ENCODE results near the gene PARN.
"Not testable (repeated sequence)": the region's sequence is repeated elsewhere in the genome, so short reads cannot be mapped to it uniquely, and the experiment has no call there.

The PARN gene

DNA sequence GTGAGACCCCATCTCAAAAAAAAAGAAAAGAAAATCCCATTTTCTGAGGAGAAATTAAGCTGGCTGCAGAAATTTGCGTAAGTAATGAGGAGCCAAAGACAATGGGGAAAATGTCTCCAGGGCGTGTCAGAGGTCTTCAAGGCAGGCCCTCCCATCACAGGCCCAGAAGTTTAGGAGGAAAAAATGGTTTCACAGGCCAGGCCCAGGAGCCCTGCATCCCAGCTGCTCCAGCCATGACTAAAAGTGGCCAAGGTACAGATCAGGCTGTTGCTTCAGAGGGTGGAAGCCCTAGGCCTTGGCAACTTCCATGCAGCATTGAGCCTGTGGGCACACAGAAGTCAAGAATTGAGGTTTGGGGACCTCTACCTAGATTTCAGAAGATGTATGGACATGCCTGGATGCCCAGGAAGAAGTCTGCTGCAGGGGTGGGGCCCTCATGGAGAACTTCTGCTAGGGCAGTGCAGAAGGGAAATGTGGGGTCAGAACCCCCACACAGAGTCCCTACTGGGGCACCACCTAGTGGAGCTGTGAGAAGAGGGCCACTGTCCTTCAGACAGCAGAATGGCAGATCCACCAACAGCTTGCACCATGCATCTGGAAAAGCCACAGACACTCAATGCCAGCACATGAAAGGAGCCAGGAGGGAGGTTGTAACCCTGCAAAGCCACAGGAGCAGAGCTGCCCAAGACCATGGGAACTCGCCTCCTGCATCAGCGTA, 55.2 kb downstream of the PARN start:
- DNase-seq = not testable (repeated sequence)

DNA sequence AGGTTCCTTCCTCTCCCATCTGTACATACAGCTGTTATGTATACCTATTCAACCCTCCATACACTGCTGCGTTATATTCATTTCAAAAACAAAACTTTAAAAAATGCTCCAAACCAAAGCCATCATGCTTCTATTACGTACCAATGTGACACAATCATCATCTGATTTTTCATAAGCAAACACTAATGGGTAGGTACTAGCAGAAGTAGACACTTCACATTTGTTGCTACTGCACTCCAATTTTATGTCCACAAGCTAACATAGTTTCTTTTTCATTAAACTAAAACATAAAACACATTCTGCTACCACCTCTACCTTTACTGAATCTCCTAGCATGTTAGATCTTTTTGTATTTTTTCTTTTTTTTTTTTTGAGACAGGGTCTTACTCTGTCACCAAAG, 57.5 kb downstream of the PARN start:
- no peak for DNase-seq

DNA sequence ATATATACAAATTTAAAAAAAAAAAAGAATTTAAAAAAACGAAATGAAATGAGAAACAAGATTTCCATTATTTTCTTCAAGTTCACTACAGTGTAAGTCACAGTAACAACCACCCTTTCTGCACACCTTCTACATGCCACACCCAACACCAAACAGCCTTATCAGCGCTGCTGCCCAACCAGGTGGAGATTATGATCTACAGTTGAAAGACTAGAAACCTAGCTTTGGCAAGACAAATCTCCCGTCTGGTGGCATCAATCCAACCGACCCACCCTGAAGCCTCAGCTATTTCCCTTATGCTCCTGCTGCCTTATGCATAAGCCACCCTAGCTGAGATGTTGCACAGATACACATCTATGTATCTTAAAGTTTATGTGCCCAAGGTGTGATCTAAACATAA, 60.8 kb downstream of the PARN start:
- no peak for DNase-seq

DNA sequence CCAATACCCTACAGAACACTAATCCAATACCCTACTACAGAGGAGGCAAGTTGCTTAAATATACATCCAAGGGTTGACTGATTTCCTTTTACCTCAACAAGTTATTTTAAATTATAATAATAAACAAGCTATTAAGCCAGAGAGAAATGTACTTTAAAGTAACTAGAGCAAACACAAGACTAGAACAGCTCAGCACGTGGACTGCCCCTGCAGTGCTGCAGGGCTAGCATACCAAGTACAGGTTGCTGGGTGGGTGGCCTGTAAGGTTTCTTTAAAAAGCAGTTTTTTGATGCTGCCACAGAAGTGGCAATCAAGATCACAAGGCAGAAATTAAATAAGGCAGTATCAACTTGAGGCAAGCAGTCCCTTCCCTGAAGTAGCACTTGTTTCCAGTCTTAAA, 63.5 kb downstream of the PARN start:
- DNase-seq = peak in 3 of 56 donors; percentile 1 to 13 (median 8)

DNA sequence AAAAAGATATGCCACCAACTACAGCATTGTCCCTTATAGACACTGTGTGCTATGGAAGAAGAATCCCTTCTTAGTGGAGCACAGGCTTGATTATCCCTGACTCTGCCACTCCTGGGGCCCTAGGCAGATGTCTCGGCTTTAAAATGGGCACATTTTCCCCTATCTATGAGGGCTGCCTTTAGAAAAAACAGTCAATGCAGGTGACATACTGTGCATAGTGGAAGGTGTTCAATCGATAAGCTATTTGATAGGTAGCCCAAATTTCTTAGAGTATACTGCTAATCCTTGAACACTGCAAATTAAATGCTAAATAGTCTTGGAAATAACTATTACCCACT, 64.4 kb downstream of the PARN start:
- DNase-seq = no peak

DNA sequence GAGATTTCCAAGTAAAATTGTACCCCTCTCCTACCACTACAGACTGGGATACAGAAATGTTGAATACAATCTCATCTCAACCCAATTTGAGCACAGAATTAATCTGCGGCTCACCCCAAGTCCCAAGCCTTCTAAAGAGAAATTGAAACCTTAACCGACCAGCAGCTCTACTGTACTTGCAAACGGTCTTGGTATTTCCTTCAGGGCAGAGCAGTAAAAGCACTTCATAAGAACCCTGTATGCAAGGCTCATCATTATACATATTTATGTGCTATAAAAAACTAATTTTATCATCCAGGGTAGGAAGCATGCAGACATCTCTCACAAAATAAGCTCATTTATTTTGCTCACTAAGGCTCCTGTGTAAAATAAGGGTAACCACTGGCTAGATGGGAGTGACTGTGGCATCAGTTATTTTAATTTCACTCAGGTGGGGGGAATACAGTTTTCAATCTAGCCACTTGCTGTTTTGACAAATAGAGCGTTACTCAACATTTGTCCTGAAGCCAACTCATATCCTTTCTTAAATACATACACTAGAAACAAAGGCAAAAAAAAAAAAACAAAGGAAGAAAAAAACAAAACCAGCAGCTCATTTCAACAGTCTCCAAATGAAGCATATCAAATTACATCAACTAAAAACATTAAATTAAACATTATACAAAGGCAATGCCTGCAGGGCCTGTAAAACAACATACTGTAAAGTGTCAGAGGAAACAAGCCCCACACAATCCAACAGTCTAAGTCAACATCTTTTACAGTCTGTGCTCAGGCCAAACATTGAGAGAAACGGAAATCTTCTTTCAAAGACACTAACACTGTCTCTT, 65.0 kb downstream of the PARN start:
- DNase-seq = no peak

DNA sequence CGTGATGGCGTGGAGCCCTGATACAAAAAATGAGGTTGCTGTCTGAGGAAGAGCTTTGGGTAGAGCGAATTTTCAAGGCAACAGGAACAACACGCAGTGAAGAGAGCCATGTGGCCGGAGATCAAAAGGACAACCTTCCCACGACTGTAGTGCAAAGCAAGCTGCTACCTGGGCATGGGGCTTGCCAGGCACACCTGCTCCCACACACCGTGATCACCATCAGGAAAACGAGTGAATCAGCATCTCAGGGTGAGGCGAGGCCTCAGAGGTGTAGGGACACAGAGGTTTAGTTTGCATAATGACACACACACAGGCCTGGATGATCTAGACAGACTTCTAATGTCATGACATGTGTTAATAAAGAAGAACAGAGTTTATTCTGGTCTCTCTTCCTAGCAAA, 65.7 kb downstream of the PARN start:
- no peak for DNase-seq

DNA sequence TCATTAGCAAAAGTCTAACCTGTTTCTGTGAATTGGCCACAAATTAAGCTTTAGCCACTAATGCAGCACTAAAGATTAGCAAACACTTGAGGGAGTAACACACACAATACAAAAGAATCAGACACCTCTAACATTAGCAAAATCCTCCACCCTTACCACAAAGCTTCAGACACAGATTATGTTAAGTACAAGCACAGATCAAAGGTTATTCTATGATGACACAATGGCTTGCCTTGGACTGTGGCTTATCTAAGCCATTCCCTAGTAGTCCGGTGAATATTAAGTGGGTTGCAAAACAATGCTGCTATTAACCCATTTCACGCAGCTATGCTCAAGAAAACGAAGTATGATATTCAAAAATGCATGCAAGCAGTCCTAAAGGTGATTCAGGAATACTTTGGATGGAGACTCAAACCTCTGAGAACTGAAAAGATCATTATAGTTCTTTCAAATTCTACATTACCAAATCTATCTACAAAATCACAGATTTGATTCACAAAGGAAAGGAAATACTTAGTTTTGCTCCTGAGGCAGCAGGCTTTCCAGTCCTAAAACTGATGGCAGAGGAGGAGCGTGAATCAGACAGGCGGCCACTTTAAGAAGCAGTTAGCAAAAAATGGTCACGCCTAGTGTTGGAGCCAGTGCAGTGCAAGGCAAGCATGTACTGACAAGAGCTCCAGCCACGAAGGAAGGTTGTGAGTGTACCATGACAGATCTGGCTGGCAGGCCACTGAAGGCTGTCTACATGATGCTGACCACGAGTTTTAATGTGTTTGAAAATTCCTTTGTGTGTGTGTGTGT, 67.2 kb downstream of the PARN start:
- DNase-seq = peak in 2 of 56 donors; percentile 3 to 14

DNA sequence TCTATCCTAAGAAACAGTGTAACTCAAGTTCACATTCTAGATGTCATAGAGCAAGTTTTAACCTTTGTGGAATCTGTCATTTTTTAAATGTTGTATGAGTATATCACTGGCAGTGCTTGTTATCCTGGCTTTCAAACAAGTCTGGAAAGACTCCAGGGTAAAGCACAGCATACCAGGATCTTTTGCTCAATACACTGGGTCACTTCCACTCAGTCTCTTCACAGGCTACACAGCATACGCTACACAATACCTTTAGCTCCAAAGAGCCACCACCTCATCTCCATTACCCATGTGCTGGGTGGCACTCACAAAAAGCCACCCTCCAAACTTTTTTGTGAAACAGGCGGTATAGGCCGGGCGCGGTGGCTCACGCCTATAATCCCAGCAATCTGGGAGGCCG, 69.5 kb downstream of the PARN start:
- DNase-seq = no peak

DNA sequence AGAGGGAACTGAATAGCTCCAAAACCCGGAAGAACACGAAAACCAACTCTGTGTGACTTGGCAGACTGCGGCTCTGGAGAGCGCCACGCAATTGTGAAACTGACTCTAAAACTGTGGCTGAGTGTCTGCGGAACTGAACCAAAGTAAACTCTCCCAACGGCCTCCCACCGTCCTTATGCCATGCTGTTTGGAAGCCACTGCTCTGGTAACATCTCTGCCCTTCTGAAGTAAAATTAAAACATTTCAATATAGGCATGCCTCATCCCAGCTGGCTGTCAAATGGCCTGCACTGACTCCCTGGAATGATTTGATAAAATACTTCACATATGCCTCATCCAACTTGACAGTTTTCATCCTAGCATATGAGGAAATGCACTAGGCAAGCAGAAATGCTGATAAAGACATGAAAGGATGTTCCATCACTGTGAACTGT, 70.2 kb downstream of the PARN start:
- DNase-seq = peak in 16 of 56 donors; percentile 3 to 35 (median 14)

DNA sequence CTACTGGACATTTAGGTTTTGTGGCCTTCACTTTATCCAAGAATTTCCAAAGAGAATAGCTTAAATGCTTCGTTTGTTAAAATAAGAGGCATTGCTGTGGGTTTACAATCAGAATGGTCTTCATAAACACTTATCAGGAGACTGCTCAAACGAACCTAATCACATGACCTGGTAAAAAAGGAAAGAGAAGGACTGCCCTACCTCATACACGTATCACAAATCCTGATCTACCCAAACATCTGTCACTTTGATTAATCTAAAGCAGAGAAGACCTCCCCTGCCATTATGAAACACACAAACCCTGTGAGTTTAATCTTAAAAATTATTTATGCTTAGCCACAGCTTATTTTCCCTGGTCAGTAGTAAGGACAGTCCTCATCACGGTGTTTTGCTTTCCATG, 76.6 kb downstream of the PARN start:
- DNase-seq = no peak

DNA sequence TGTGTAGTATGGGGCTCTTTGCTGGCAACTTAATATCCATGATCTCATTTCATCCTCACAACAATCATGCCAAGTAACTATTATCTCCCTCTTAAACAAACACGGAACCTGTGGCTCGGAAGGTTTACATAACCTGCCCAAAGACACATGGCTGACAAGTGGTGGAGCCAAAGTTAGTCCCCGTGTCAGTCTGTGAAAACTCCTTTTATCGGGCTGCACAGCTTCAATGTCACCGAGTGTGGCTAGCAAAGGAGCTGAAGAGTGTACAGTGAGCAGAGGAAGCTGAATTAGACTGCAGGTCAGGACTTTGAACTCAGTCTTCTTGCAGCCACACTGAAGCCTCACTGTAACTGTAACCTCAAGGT, 80.3 kb downstream of the PARN start:
- DNase-seq = no peak

DNA sequence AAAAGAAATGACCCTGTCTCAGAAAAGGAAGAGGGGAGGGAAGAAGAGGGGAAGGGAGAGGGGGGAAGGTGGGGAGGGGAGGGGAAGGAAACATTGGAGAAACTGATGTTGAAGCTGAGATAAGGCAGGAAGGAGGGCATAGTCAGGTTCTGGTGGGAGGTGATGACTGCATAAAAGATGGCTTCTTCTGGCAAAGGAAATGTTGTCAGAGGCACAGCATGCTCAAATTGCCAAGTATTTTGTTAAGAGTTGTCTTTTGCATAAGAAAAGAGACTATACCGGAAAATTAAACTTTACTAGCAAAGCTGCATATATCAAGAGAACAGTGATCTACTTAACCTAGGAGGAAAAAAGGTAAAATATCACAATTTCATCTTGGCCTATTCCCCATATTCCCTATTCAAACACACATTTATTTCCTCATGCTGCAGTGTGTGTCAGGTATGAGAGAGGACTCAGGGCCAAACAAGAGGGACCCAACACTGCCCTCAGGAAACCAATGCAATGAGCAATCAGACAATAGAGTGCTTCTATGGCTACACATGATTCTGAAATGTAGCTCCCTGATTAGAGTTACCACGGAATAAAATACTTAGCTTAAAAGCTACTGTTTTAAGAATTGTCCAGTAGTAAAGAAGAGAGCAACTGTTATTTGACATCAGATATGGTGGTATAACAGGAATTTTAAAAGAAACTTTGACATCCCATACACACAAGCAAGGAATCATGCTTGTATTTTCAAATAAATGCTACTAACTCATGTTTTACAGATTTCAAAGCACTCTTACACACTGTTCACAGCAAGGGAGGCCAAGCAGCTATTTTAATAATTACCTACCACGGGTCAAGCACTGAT, 80.9 kb downstream of the PARN start:
- no peak for DNase-seq

DNA sequence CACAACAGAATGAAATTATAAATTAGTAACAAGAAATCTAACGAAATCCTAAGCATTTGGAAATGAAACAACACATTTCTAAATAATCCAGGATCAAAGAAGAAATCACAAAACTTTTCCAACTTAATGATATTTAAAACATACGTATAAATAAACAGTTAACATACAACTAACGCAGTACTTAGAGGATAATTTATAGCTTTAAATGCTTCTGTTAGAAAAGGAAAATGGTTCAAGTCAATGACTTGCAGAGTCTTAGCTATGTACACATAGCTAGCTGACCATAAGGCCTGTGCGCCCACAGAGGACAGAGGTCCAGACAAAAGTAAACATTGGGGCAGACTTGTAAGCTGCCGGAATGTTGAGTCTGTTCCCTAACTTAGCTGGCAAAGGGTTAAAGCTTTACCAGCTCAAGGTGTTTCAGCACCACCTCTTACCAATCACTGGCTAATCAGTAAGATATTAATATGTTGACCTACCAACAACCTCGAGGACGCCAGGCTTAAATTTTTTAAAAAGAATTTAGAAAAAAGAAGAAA, 84.6 kb downstream of the PARN start:
- DNase-seq = no peak

DNA sequence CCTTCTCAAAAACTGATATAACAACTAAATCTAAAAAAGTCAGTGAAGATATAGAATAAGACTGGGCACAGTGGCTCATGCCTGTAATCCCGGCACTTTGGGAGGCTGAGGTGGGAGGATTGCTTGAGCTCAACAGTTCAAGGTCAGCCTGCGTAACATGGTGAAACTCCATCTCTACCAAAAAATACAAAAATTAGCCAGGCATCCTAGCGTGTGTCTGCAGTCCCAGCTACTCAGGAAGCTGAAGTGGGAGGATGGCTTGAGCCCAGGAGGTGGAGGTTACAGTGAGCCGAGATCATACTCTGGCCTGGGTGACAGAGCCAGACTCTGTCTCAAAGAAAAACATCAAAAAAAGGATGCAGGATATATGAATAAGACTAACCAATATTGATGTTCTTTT, 85.2 kb downstream of the PARN start:
- not testable (repeated sequence) for DNase-seq

DNA sequence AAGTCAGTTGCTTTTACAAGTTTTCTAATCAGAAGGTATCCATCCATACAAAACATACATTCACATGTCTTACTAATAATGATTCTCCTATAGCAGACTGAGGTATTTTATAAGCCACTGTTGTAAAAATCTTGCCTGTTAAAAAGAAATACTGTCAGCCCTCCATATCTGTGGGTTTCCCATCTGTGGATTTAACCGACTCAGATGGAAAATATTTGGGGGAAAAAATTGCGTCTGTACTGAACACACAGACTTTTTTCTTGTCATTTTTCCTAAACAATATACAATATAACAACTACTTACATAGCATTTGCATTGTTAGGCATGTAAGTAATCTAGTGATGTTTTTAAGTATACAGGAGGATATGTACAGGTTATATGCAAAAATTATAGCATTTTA, 90.4 kb downstream of the PARN start:
- no peak for DNase-seq

DNA sequence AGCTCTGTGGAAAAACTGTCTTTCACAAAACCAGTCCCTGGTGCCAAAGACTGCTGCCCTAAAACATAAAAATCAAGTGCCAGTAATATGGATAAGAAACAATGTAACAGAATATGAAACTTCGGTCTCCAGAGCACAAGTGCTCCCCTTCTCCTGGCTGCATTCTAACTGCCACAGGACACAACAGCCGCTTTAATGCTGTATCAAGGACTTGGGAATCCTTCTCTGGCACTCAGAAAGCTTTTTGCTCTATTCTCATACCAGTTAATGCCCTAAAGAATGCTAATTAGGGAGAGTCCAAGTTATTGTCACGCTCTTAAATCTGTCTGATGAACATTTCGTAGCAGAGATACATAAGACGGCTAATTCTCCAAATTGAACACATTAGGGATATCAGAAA, 90.9 kb downstream of the PARN start:
- no peak for DNase-seq

DNA sequence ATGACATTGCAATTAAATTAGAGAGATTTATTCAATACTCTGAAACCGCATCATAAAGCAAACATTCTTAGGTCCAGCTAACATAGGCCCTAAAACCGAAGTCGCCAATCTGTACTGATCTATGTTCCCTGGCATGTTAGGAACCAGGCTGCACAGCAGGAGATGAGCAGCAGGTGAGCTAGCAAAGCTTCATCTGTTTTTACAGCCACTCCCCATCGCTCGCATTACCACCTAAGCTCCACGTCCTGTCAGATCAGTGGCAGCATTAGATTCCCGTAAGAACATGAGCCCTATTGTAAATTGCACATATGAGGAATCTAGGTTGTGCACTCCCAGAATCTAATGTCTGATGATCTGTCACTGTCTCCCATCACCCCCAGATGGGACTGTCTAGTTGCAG, 91.5 kb downstream of the PARN start:
- no peak for DNase-seq

DNA sequence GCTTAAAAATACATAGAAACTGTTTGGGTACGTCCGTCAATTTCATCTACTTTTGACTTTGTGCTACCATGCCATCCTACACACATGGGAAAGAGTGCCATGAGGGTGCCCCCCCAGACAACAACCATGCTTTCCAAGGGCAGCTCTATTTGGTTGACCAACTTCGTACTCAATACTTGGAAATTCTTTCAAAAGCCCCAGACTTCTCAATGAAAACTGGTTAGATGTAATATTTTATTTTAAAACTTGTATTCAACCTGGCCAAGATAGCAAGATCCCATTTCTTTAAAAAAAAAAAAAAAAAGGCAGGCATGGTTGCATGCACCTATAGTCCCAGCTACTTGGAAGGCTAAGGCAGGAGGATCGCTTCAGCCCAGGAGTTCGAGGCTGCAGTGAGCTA, 98.4 kb downstream of the PARN start:
- DNase-seq = no peak

DNA sequence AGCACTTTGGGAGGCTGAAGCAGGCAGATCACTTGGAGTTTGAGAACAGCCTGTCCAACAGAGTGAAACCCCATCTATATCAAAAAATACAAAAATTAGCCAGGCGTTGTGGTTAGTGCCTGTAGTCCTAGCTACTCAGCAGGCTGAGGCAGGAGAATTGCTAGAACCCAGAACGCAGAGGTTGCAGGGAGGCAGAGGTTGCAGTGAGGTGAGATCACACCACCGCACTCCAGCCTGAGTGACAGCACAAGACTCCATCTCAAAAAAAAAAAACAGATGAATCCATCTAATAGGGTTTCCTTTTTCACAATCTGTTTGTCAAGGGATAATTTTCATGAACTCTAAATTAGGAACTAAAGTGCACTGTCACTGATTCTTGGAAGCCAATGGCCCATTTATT, 99.0 kb downstream of the PARN start:
- no peak for DNase-seq

DNA sequence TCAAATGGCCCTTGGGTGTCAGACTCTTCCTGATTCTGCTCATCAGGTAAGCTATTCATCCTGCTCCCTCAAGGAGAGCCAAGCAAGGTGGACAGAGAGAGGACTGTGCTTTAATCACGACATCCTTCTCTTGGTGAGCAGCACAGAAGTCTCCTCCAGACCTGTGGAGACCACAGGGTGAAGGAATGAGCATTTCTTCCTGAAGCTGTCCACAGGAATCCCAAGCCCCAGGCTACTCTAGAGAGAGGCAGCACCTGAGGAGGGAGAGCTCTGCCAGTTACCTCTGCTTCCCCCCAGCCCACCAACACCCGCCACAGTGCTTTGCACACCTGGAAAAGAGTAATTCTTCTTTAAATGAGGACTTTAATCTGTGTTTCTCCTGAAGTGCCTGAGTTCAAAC, 100.0 kb downstream of the PARN start:
- DNase-seq = no peak
